Stimulated activated naive CD8-positive, alpha-beta T cell treated with anti-CD3 and anti-CD28 coated beads, Interleukin-15, Interleukin-2, amounts not matched to agents 100 ng/mL and 50 ng/mL, for 24 hours (primary cell): Measurements from ENCODE around the gene P2RY13.

Experiments
- H3K27ac Mint-ChIP-seq: one replicate; pipeline ENCODE4 v1.8.0; 2021; ENCODE audit warnings: mild to moderate bottlenecking, mixed read lengths
- H3K27me3 Mint-ChIP-seq: one replicate; pipeline ENCODE4 v1.8.0; 2021; ENCODE audit warnings: mixed read lengths
- H3K36me3 Mint-ChIP-seq: one replicate; pipeline ENCODE4 v1.8.0; 2021; ENCODE audit warnings: low read depth, mixed read lengths
- H3K4me1 Mint-ChIP-seq: one replicate; pipeline ENCODE4 v1.8.0; 2021; ENCODE audit warnings: low read depth, mixed read lengths
- H3K4me3 Mint-ChIP-seq: one replicate; pipeline ENCODE4 v1.8.0; 2021; ENCODE audit warnings: mild to moderate bottlenecking, mixed read lengths
- H3K9me3 Mint-ChIP-seq: one replicate; pipeline ENCODE4 v1.8.0; 2021; ENCODE audit warnings: mixed read lengths

P2RY13 gene

DNA sequence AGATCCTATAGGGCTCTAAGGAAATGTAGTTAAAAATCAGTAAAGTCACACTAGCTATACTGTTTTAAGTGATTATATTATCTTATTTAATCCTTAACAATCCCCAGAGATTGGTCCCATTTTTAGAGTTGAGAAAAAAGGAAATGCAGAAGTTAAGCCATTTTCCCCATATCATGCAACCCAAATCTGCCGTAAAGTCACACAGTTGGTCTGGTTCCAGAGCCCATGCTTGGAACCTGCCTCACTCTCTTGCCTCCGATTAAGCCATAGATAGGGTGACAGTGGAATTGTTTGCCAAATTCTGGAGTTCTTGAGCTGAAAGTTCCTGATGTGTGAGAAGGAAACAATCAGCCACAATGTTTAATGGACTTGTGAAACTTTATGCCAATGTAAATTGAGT lies 2.3 kb upstream of the P2RY13 start:
- peaks cover 10% of the 10 kb centered on the region for H3K27me3 Mint-ChIP-seq
- no peaks in the 10 kb centered on the region for H3K9me3 Mint-ChIP-seq
- peaks cover 10% of the 10 kb centered on the region for H3K4me1 Mint-ChIP-seq
- no peaks in the 10 kb centered on the region for H3K36me3 Mint-ChIP-seq
- H3K4me3 Mint-ChIP-seq: no peak overlapping the region
- no peak overlapping the region for H3K27ac Mint-ChIP-seq

DNA sequence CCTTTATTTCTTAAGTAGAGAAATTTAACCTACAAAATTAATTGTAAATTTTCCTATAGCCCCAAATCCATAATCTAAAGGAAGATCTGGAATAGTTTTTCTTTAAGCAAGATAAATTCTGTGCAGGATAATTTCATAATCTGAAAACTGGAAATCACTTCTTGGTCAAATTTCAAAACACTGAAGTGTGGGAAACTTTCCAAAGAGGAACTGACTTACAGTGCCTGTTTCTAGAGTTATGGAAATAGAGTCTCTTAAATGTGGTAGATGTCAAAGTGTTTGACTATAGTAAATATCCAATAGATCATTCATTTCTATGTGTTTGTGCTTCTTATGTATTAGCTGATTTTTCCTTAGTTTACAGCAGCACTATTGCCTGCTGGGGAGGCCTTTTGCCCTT lies 1.6 kb upstream of the P2RY13 start:
- Mint-ChIP-seq H3K4me3 (no peak overlapping the region), H3K36me3 (no peaks in the 10 kb centered on the region), H3K9me3 (no peaks in the 10 kb centered on the region), H3K27ac (no peak overlapping the region), H3K27me3 (peaks cover 15% of the 10 kb centered on the region), H3K4me1 (peaks cover 10% of the 10 kb centered on the region)

DNA sequence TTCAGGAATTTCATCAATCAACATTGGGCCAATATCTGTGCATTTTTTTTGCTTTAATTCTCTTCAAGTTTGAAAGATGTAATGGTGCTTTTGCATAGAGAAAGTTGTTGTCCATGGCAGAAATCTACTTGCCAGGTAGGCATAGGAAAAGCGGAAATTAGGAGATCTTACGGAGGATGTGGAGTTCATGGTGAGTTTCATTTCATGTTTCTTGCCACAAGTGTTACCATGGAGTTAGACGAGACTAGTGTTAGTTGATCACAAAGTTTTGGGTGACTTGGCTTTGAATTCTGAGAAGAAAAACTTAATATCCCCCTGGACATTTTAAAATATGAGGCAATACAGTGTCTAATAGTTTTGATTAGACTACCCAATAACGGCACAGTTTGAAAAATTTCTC lies 1.0 kb upstream of the P2RY13 start:
- H3K4me3 Mint-ChIP-seq: no peak overlapping the region
- no peaks in the 10 kb centered on the region for H3K36me3 Mint-ChIP-seq
- H3K9me3 Mint-ChIP-seq: no peaks in the 10 kb centered on the region
- H3K4me1 Mint-ChIP-seq: peaks cover 10% of the 10 kb centered on the region
- H3K27ac Mint-ChIP-seq: no peak overlapping the region
- H3K27me3 Mint-ChIP-seq: peaks cover 17% of the 10 kb centered on the region

DNA sequence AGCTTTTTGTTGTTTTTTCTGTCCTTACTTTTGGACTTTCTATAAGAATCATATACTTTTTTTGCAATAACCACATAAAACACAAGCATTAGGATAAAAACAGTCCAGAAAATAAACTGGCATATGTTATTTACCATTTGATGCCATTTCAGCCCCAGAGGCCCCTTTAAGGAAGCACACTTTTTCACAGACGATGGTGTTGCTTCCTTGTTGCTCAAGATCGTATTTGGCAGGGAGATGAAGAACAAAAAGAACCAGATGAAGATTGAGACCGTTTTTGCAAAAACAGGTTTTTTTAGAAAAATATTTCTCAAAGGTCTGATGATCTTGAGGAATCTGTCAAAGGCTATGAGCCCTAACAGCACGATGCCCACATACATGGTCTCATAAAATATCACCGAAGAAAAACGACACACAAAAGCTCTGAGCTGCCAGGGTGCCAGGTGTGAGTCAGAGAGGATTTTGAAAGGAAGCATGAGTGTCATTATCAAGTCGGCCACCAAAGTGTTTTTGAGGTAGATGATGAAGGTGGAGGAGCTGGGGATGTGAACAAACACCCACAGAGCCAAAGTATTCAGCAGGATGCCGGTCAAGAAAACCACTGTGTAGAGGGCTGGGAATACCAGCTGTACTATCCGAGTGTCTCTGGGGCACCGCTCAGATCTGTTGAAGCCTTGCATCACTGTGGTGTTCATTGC lies 902 bp downstream of the P2RY13 start:
- Mint-ChIP-seq H3K27me3 (peaks cover 17% of the 10 kb centered on the region), H3K36me3 (no peaks in the 10 kb centered on the region), H3K9me3 (no peaks in the 10 kb centered on the region), H3K27ac (no peak overlapping the region), H3K4me3 (peak overlapping the region; percentile 61), H3K4me1 (peaks cover 14% of the 10 kb centered on the region)

DNA sequence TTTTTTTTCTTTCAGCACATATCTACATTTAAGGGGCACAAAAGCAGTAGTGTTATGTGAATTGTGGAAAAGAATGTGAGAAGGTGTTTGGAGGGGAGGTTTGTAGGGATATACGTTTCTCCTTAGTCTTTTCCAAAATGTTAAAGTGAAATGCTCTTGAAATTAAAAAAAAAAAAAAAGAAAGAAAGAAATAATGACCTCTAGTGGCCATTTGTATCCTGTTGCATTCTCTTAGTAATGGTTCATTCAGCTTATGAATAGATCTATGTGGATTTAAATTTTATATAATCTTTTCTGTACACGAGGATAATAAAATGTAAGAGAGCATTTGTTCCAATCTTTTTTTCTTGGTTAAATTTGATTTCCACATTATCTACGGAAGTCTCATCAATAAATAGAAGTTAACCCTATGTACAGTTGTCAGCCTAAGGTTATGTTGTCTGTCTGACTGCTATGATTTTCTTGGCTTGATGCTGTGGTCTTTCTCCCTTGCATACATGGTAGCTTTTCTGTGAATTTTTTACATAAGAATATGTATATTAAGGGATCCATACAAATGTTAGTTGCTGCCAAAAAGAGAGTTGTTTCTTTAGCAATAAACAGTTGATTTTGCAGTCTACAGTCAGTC lies 1.7 kb downstream of the P2RY13 start:
- H3K4me1 Mint-ChIP-seq: peaks cover 19% of the 10 kb centered on the region
- H3K27ac Mint-ChIP-seq: no peak overlapping the region
- no peak overlapping the region for H3K4me3 Mint-ChIP-seq
- H3K36me3 Mint-ChIP-seq: no peaks in the 10 kb centered on the region
- H3K27me3 Mint-ChIP-seq: peaks cover 17% of the 10 kb centered on the region
- no peaks in the 10 kb centered on the region for H3K9me3 Mint-ChIP-seq

DNA sequence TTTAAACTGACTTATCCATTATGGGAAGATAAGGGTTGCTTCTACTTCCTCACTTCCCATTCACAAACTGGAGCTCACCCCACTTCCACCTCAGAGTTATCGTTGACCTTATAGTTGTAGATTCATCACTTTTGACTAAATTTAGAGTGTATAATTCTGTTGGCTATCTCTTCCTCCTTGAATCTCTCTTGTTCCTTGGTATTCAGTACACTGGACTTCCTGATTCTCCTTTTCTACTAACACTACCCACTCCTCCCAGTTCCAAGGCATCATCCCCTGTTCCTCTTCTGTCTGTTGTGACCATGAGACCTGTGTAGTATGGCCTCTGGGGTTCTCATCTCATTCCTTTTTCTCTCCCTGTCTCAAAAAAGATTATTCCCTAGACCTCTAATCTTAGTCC lies 6.8 kb downstream of the P2RY13 start:
- H3K27ac Mint-ChIP-seq: no peak overlapping the region
- peaks cover 7% of the 10 kb centered on the region for H3K27me3 Mint-ChIP-seq
- H3K36me3 Mint-ChIP-seq: no peaks in the 10 kb centered on the region
- H3K9me3 Mint-ChIP-seq: no peaks in the 10 kb centered on the region
- H3K4me3 Mint-ChIP-seq: no peak overlapping the region
- H3K4me1 Mint-ChIP-seq: peaks cover 26% of the 10 kb centered on the region

DNA sequence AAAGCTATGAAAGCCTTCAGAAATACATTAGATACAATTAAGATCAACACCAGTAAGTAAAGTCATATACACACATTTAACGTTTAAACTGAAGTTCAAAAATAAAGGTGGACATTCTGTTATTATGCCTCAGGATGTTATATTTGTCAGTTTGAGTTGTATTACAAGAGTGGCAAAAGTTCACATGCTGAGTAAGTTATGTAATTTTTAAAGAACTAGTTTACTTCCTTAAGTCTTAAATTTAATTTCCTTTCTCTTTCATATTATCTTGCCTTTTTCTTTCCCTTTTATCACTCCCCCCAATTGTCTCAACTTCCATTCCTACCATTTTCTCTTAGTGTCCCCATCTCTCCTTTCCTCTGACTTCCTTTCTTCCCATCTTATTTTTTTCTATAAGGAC lies 7.8 kb downstream of the P2RY13 start:
- Mint-ChIP-seq H3K9me3 (no peaks in the 10 kb centered on the region), H3K36me3 (no peaks in the 10 kb centered on the region), H3K4me1 (peaks cover 30% of the 10 kb centered on the region), H3K27me3 (peaks cover 7% of the 10 kb centered on the region), H3K27ac (no peak overlapping the region), H3K4me3 (no peak overlapping the region)

DNA sequence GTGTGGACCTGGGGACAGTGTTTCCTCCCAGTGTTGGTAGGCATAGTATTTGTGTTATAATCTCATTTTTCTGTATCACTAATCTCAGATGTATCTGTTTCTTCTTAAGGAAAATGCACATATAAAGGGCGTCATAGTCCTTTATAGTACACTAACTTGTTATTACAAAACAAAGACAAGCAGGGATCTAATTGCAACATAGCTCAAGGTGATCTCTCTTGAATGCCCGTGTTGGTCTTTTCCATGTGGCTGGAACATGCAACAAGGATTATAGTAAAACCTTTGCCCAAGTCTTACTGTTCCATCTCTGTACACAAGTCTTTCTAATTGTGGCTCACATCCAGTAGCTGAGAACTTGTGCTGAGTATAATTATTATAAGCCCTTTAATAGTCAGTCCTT lies 9.2 kb downstream of the P2RY13 start:
- Mint-ChIP-seq H3K27me3 (no peaks in the 10 kb centered on the region), H3K36me3 (no peaks in the 10 kb centered on the region), H3K27ac (no peak overlapping the region), H3K9me3 (no peaks in the 10 kb centered on the region), H3K4me1 (peaks cover 40% of the 10 kb centered on the region), H3K4me3 (no peak overlapping the region)

DNA sequence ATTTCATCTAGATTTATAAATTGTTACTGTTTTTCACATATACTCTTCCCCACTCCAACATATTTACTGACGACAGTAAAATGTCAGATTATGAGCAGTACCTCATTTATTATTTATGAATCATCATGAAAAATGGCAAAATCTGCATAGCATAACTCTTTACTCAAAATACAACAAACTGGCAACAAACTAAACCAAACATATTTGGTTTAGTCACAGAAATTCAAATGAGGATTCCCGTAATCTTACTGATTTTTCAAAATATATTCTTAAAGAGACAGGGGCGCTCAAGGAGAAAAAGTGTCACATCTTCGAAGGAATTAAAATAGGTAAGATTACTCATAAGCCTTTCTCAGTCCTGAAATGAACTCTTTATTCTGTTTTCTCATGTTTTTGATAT lies 9.7 kb downstream of the P2RY13 start:
- no peaks in the 10 kb centered on the region for H3K36me3 Mint-ChIP-seq
- no peak overlapping the region for H3K4me3 Mint-ChIP-seq
- no peaks in the 10 kb centered on the region for H3K27me3 Mint-ChIP-seq
- H3K4me1 Mint-ChIP-seq: peaks cover 40% of the 10 kb centered on the region
- H3K9me3 Mint-ChIP-seq: no peaks in the 10 kb centered on the region
- no peak overlapping the region for H3K27ac Mint-ChIP-seq

DNA sequence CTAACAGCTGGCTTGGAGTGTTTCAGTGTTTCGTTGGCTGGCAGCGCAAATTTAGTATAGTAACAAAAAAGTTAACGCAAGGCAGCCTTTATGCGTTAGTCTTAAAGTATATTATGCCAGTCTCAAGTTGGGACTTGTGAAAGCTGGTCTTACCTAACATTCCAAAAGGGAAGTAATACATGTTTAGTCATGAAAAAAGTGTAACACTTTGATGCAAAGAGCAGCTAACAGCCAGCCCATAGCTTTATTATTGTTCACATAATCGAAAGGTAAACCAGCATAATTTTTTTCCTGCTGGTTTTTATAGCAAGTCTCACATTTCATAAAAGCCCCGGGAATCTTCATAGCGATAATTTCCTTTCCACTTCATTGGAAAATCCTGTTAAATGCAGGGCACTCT lies 10.4 kb downstream of the P2RY13 start:
- peaks cover 40% of the 10 kb centered on the region for H3K4me1 Mint-ChIP-seq
- H3K9me3 Mint-ChIP-seq: no peaks in the 10 kb centered on the region
- no peaks in the 10 kb centered on the region for H3K27me3 Mint-ChIP-seq
- no peak overlapping the region for H3K4me3 Mint-ChIP-seq
- no peak overlapping the region for H3K27ac Mint-ChIP-seq
- H3K36me3 Mint-ChIP-seq: no peaks in the 10 kb centered on the region

DNA sequence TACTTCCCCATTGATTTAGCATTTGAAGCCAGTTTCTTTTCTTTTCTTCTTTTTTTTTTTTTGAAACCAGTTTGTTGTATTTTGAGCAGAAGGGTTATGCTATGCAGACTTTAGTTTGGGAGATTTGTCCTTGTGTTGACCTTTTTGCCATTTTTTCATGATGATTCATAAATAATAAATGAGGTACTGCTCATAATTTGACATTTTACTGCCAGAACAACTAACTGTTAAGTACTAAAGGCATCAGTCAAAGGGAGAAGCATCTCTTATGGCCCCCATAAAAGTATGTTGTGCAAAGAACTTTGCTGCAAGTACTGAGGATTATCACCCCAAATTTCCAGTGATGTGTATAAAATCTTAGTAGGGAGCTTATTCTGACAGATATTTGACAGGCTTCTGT lies 11.0 kb downstream of the P2RY13 start:
- H3K36me3 Mint-ChIP-seq: no peaks in the 10 kb centered on the region
- peaks cover 35% of the 10 kb centered on the region for H3K4me1 Mint-ChIP-seq
- no peaks in the 10 kb centered on the region for H3K27me3 Mint-ChIP-seq
- H3K27ac Mint-ChIP-seq: peak overlapping the region; percentile 56
- no peak overlapping the region for H3K4me3 Mint-ChIP-seq
- H3K9me3 Mint-ChIP-seq: no peaks in the 10 kb centered on the region

DNA sequence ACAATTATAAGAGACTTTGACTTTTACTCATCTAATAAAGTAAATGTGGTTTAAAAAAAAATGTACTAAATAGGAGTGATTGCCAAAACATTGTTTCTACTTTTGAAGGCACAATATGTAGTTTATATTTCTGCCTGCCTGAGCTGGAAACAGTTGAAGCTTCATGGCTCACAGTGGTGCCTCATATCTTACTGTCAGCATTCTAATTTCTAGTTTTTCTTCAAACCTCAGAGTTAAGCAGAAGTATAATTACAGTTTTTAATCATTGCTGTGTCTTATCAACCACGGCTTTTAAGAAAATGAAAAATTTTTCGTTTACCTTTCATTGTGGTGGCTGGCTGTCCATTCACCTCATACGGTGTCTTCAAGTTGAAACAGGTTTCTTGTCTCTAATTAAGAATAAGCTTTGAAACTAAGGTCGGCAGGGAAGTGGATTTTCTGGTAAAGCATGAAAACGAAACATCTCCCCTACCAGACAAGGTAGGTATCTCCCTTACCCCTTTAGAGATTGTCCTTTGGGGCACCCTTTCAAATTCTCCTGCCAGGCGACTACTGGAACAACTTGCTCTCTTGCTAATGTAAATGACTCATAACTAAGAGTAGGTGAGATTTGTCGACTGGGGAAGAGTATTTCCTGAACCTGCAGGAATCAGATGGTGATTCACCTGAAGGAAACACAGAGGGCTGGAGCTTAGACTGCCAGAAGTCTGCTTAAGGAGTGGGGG lies 12.9 kb downstream of the P2RY13 start, which contains the start of gene GPR87:
GPR87 (minus strand) TSS at position 554 of the 725 bp plus-strand sequence. CDS start 16,720 bp downstream, outside the sequence.
- H3K36me3 Mint-ChIP-seq: no peaks in the 10 kb centered on the region
- H3K4me1 Mint-ChIP-seq: peaks cover 31% of the 10 kb centered on the region
- no peaks in the 10 kb centered on the region for H3K27me3 Mint-ChIP-seq
- no peaks in the 10 kb centered on the region for H3K9me3 Mint-ChIP-seq
- peak within 1 kb of the TSS; percentile 63 for H3K27ac Mint-ChIP-seq
- peak within 1 kb of the TSS; percentile 62 for H3K4me3 Mint-ChIP-seq

DNA sequence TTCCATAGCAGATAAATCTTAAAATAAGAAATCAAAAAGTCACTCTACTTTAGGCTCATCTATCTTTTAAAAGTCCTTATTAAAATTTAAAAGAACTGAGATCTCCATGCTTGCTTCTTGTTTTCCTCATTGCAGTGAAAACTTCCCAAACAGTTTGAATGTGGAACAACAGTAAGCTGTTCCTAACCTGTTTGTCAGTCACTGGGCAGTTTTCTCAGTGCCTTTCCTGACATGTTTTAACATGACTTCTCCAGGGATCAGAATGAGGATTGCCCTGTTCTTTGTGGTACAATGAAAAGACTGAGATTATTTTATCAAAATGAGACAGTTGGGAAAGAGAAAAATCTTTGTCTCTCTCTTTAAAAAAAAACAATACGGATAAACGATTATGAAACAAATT lies 13.5 kb downstream of the P2RY13 start:
- Mint-ChIP-seq H3K27ac (peak overlapping the region; percentile 63), H3K9me3 (no peaks in the 10 kb centered on the region), H3K4me3 (peak overlapping the region; percentile 62), H3K36me3 (no peaks in the 10 kb centered on the region), H3K27me3 (no peaks in the 10 kb centered on the region), H3K4me1 (peaks cover 31% of the 10 kb centered on the region)

DNA sequence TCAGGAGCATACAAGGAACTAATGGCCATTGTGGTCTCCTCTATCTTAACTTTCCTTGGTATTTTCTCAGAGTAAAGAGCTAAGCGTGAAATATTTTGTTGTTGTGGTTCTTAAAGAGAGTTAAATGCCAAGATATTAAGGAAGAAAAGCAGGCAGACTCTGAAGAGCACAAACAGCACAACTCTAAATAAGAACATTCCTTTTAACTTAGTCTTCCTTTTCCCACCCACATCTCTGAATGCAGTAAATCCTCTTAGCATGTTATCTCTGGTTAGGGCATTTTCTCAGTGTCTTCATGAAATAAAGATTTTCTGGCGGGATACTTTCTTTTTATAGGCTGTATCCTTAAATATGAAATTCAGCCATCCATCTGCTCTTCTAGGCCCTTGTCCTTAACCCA lies 14.2 kb downstream of the P2RY13 start:
- Mint-ChIP-seq H3K36me3 (no peaks in the 10 kb centered on the region), H3K4me3 (no peak overlapping the region), H3K27me3 (no peaks in the 10 kb centered on the region), H3K9me3 (no peaks in the 10 kb centered on the region), H3K4me1 (peaks cover 27% of the 10 kb centered on the region), H3K27ac (no peak overlapping the region)

DNA sequence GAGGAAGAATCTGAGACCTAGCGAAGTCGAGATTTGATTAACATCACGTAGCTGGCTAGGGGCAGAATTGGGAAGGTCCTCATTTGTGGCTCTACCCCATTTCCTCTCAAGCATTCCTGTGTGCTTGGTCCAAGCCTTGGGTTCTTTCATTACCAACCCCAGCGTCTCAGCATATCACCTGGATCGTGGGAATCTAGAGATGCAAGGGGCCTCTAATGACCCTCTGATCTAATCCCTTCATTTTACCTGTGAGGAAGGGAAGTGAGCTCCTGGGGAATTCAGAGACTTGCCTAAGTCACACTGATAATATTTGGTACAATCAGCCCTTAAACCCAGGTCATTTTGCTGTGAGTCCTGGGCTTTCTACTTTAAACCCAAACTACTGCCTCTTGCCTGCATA lies 14.8 kb downstream of the P2RY13 start:
- H3K36me3 Mint-ChIP-seq: no peaks in the 10 kb centered on the region
- no peaks in the 10 kb centered on the region for H3K9me3 Mint-ChIP-seq
- H3K4me3 Mint-ChIP-seq: no peak overlapping the region
- peaks cover 21% of the 10 kb centered on the region for H3K4me1 Mint-ChIP-seq
- no peak overlapping the region for H3K27ac Mint-ChIP-seq
- no peaks in the 10 kb centered on the region for H3K27me3 Mint-ChIP-seq
